Esophagus squamous epithelium (tissue), 5 donors: Measurements from ENCODE around the gene CLASP2. TPM values are rescaled to one million over a fixed set of nuclear protein-coding genes. Genes with fewer than 3 reads are reported as not detected.
A peak's percentile ranks its signal among the peaks of the same experiment; 100 is the strongest.

Experiments used
- DNase-seq: peaks from one replicate; lab custom pipeline; 2025; lab: John Stamatoyannopoulos, UW
- H3K27ac ChIP-seq, 4 donors: fragments of 200-600 bp; sonication (generic); one replicate each; pipeline ENCODE4 v1.5.1; 2016 to 2019; ENCODE audit warnings: mild to moderate bottlenecking in 1 of 4
- H3K27me3 ChIP-seq, 4 donors: fragments of 200-600 bp; sonication (generic); 1 replicate in 3 of 4; 2 replicates in 1 of 4; pipeline versions ENCODE4 v1.5.1 to v1.6.0; 2017 to 2021; ENCODE audit warnings: antibody characterized with exemption in 1 of 4
- H3K36me3 ChIP-seq, 3 donors: fragments of 200-600 bp; sonication (generic); one replicate each; pipeline ENCODE4 v1.5.1; 2016 to 2019
- H3K4me1 ChIP-seq, 3 donors: fragments of 200-600 bp; sonication (generic); one replicate each; pipeline ENCODE4 v1.5.1; 2017 to 2019
- H3K4me3 ChIP-seq, 4 donors: fragments of 200-600 bp; sonication (generic); 1 replicate in 3 of 4; 2 replicates in 1 of 4; pipeline ENCODE4 v1.5.1; 2016 to 2019; ENCODE audit warnings: mild to moderate bottlenecking in 2 of 4, moderate library complexity in 1 of 4
- H3K9me3 ChIP-seq, 3 donors: fragments of 200-600 bp; sonication (generic); one replicate each; pipeline ENCODE4 v1.5.1; 2016 to 2019
- CTCF ChIP-seq, 6 experiments: fragments of 450-650 bp in 4 of 6; fragments of 200-600 bp in 2 of 6; sonication (generic) in 2 of 6; IDR thresholded peaks; one replicate each; pipeline ENCODE4 v1.5.1; 2016 to 2019; ENCODE audit warnings: antibody characterized with exemption in 6 of 6, mild to moderate bottlenecking in 4 of 6, moderate library complexity in 4 of 6
- POLR2A ChIP-seq, 4 donors: fragments of 450-650 bp; IDR thresholded peaks; one replicate each; pipeline ENCODE4 v1.6.1; 2017; ENCODE audit warnings: antibody characterized with exemption in 4 of 4, mild to moderate bottlenecking in 4 of 4, moderate library complexity in 3 of 4
- WGBS, 2 donors: methylation state at CpG; one replicate each; pipeline ENCODE4 v1.1.5; 2018; 5-methylcytosine and 5-hydroxymethylcytosine counted together
- intact Hi-C: fragments of 100-400 bp; cut with DNase I; formaldehyde crosslinking; loops from one replicate; pipeline ENCODE4 v1.15.0; 2022
- total RNA-seq, 4 donors: library from RNA; depleted of rRNA; stranded (reverse); fragments of >200 nt; gene quantifications; one replicate each; pipeline ENCODE4 v1.1.0, GENCODE V29; 2016
- donor health status: DM: yes; HTN: yes; CAD: no.

The CLASP2 gene
- total RNA-seq, 4 donors from 2014 or later, result 16.7 to 49.4 (median 32.1) TPM

- TF ChIP-seq CTCF (IDR thresholded peaks at IDR 0.05), result no peak
- no peak for TF ChIP-seq POLR2A (IDR thresholded peaks at IDR 0.05)
- H3K27ac ChIP-seq, result no peak overlapping the region
- WGBS, 2 donors, result 77 to 84% methylated on average over 1 of the region's 1 CpG
- H3K9me3 ChIP-seq, result no peaks in the 10 kb centered on the region
- no peak for DNase-seq
- H3K4me3 ChIP-seq, result no peak overlapping the region
- H3K27me3 ChIP-seq, result no peaks in the 10 kb centered on the region
- H3K36me3 ChIP-seq, result peaks cover 0 to 20% (median 0%) of the 10 kb centered on the region in 3 donors
- peaks cover 0 to 11% (median 0%) of the 10 kb centered on the region in 3 donors for H3K4me1 ChIP-seq
- intact Hi-C loops, result no loop called here
Measured at GRCh38 chr3:33646406-33646805, 71.6 kb downstream of the CLASP2 start.

GRCh38 chr3:33645060-33645647, 72.9 kb downstream of the CLASP2 start:
- TF ChIP-seq CTCF (IDR thresholded peaks at IDR 0.05), result no peak
- TF ChIP-seq POLR2A (IDR thresholded peaks at IDR 0.05), result no peak
- H3K9me3 ChIP-seq, result no peaks in the 10 kb centered on the region
- H3K36me3 ChIP-seq, result peaks cover 0 to 20% (median 0%) of the 10 kb centered on the region in 3 donors
- 33 to 48% methylated on average over 5 of the region's 5 CpGs for WGBS, 2 donors
- peak overlapping the region; percentile 18 to 45 (median 32) for H3K4me3 ChIP-seq
- DNase-seq, result no peak
- peaks cover 0 to 11% (median 0%) of the 10 kb centered on the region in 3 donors for H3K4me1 ChIP-seq
- no peaks in the 10 kb centered on the region for H3K27me3 ChIP-seq
- intact Hi-C loops, result no loop called here
- peak overlapping the region in 1 of 4 donors; percentile 28 for H3K27ac ChIP-seq

GRCh38 chr3:33644582-33644981, 73.5 kb downstream of the CLASP2 start:
- TF ChIP-seq CTCF (IDR thresholded peaks at IDR 0.05), result no peak
- no peak for TF ChIP-seq POLR2A (IDR thresholded peaks at IDR 0.05)
- no peak overlapping the region for H3K4me3 ChIP-seq
- intact Hi-C loops, result no loop called here

GRCh38 chr3:33642806-33643205, 75.2 kb downstream of the CLASP2 start:
- peaks cover 0 to 25% (median 0%) of the 10 kb centered on the region in 3 donors for H3K36me3 ChIP-seq
- H3K27ac ChIP-seq, result no peak overlapping the region
- WGBS, 2 donors, result 73 to 78% methylated on average over 2 of the region's 2 CpGs
- no peak overlapping the region for H3K4me3 ChIP-seq
- TF ChIP-seq POLR2A (IDR thresholded peaks at IDR 0.05), result no peak
- TF ChIP-seq CTCF (IDR thresholded peaks at IDR 0.05), result no peak
- H3K4me1 ChIP-seq, result peaks cover 0 to 11% (median 0%) of the 10 kb centered on the region in 3 donors
- DNase-seq, result no peak
- no peaks in the 10 kb centered on the region for H3K27me3 ChIP-seq
- H3K9me3 ChIP-seq, result no peaks in the 10 kb centered on the region
- intact Hi-C loops, result no loop called here

More at GRCh38 chr3:33644582-33644981, 73.5 kb downstream of the CLASP2 start:
- DNase-seq, result no peak
- H3K27me3 ChIP-seq, result no peaks in the 10 kb centered on the region
- peaks cover 0 to 11% (median 0%) of the 10 kb centered on the region in 3 donors for H3K4me1 ChIP-seq
- H3K9me3 ChIP-seq, result no peaks in the 10 kb centered on the region
- WGBS, 2 donors, result 76 to 91% methylated on average over 4 of the region's 4 CpGs
- H3K27ac ChIP-seq, result no peak overlapping the region
- H3K36me3 ChIP-seq, result peaks cover 0 to 20% (median 0%) of the 10 kb centered on the region in 3 donors

- TF ChIP-seq CTCF (IDR thresholded peaks at IDR 0.05), result no peak
- no peak for TF ChIP-seq POLR2A (IDR thresholded peaks at IDR 0.05)
- WGBS, 2 donors, result 82 to 88% methylated on average over 2 of the region's 2 CpGs
- Histone ChIP-seq H3K27ac (no peak overlapping the region), H3K9me3 (no peaks in the 10 kb centered on the region), H3K4me1 (peaks cover 0 to 10% (median 0%) of the 10 kb centered on the region in 3 donors), H3K27me3 (no peaks in the 10 kb centered on the region), H3K36me3 (peaks cover 0 to 17% (median 0%) of the 10 kb centered on the region in 3 donors), H3K4me3 (no peak overlapping the region)
- no peak for DNase-seq
- intact Hi-C loops, result loop anchor here (10.0 kb wide), 1 partner anchor 145 kb away; no protein-coding TSS in a partner anchor
Measured at GRCh38 chr3:33639889-33640288, 78.2 kb downstream of the CLASP2 start.
